Myocyte (in vitro differentiated cells): Measurements from ENCODE around the gene CLC. TPM values are rescaled to one million over a fixed set of nuclear protein-coding genes. Genes with fewer than 3 reads are reported as not detected.

Source experiments
- total RNA-seq: library from RNA; depleted of rRNA; stranded (reverse); fragments of >200 nt; gene quantifications from 2 replicates; pipeline ENCODE4 v1.2.3, GENCODE V29; 2014

Gene CLC
- total RNA-seq, 1 donor from 2014 or later: not detected

Other genes with a start within 250 kb of the CLC start
- 0.42 and 0.51 TPM in 2 replicates for gene DLL3, start 239.1 kb downstream of the CLC start, total RNA-seq
- gene SELENOV, start 222.9 kb downstream of the CLC start, total RNA-seq: not detected in 2 replicates
- 2.9 and 3.3 TPM in 2 replicates for gene EID2B, start 205.2 kb downstream of the CLC start, total RNA-seq
- 12.9 and 16.4 TPM in 2 replicates for gene EID2, start 197.9 kb downstream of the CLC start, total RNA-seq
- not detected in 2 replicates for gene LGALS13, start 135.5 kb downstream of the CLC start, total RNA-seq
- not detected in 2 replicates for gene LGALS16, start 82.1 kb downstream of the CLC start, total RNA-seq
- not detected in 2 replicates for gene LGALS14, start 33.5 kb downstream of the CLC start, total RNA-seq
- not detected in 2 replicates for gene LEUTX, start 40.8 kb upstream of the CLC start, total RNA-seq
- gene DYRK1B, start 96.1 kb upstream of the CLC start, total RNA-seq: 0.16 and 0.45 TPM in 2 replicates
- 21.7 and 26.1 TPM in 2 replicates for gene FBL, start 108.3 kb upstream of the CLC start, total RNA-seq
- 0.21 and 0.43 TPM in 2 replicates for gene FCGBP, start 196.6 kb upstream of the CLC start, total RNA-seq
- 165 and 187 TPM in 2 replicates for gene PSMC4, start 233.1 kb upstream of the CLC start, total RNA-seq